Endodermal cell (in vitro differentiated cells): ENCODE measurements around the gene PPP2R2C. TPM values are rescaled to one million over a fixed set of nuclear protein-coding genes. Genes with fewer than 3 reads are reported as not detected.

ENCODE experiments used
- DNase-seq: peaks from one replicate; pipeline ENCODE4 v3.0.0-alpha.2; 2017
- H3K27ac ChIP-seq: 2 replicates; pipeline ENCODE4 v1.5.1; 2013; ENCODE audit warnings: mild to moderate bottlenecking, low read depth, low read length, moderate library complexity
- H3K27me3 ChIP-seq: 2 replicates; pipeline ENCODE4 v1.6.1; 2013; ENCODE audit warnings: mild to moderate bottlenecking, low read length, moderate library complexity; ENCODE audit not compliant: insufficient read depth, control insufficient read depth, poor library complexity, severe bottlenecking
- H3K36me3 ChIP-seq: 2 replicates; pipeline ENCODE4 v1.7.0; 2013; ENCODE audit warnings: mild to moderate bottlenecking, low read length, moderate library complexity; ENCODE audit not compliant: control insufficient read depth, insufficient read depth
- H3K4me1 ChIP-seq: one replicate; pipeline ENCODE4 v1.7.0; 2013; ENCODE audit warnings: low read length; ENCODE audit not compliant: control insufficient read depth, insufficient read depth
- H3K4me3 ChIP-seq: 2 replicates; pipeline ENCODE4 v1.5.1; 2013; ENCODE audit warnings: mild to moderate bottlenecking, low read length, moderate library complexity
- H3K9ac ChIP-seq: 2 replicates; pipeline ENCODE4 v1.6.1; 2013; ENCODE audit warnings: mild to moderate bottlenecking, low read length, moderate library complexity; ENCODE audit not compliant: poor library complexity, severe bottlenecking; ENCODE audit errors: extremely low read depth
- H3K9me3 ChIP-seq: 2 replicates; pipeline ENCODE4 v1.6.1; 2013; ENCODE audit warnings: mild to moderate bottlenecking, low read length, moderate library complexity; ENCODE audit not compliant: control insufficient read depth
- H3K27ac Mint-ChIP-seq: 2 replicates; pipeline ENCODE4 v1.8.0; 2020; ENCODE audit warnings: mixed read lengths
- H3K27me3 Mint-ChIP-seq: 2 replicates; pipeline ENCODE4 v1.8.0; 2021; ENCODE audit warnings: mild to moderate bottlenecking, mixed read lengths; ENCODE audit not compliant: insufficient read depth
- H3K36me3 Mint-ChIP-seq: 2 replicates; pipeline ENCODE4 v1.8.0; 2020; ENCODE audit warnings: low read depth, mixed read lengths
- H3K4me1 Mint-ChIP-seq: 2 replicates; pipeline ENCODE4 v1.8.0; 2020; ENCODE audit warnings: mixed read lengths
- H3K4me3 Mint-ChIP-seq: 2 replicates; pipeline ENCODE4 v1.8.0; 2020; ENCODE audit warnings: mild to moderate bottlenecking, moderate library complexity, mixed read lengths
- H3K9me3 Mint-ChIP-seq: 2 replicates; pipeline ENCODE4 v1.8.0; 2020; ENCODE audit warnings: mild to moderate bottlenecking, mixed read lengths
- CTCF ChIP-seq: fragments of 200-600 bp; sonication (generic); conservative IDR thresholded peaks from 2 replicates; pipeline ENCODE4 v1.5.0; 2021; ENCODE audit warnings: antibody characterized with exemption, mild to moderate bottlenecking
- WGBS, 2 experiments: methylation state at CpG; one replicate each; pipeline versions ENCODE4 v1.1.5 to v1.1.7; 2013; ENCODE audit warnings: missing lambda C conversion rate in 2 of 2, mixed read lengths in 1 of 2; ENCODE audit not compliant: insufficient coverage in 1 of 2, insufficient read length in 1 of 2; 5-methylcytosine and 5-hydroxymethylcytosine counted together
- total RNA-seq, 2 donors: library from RNA; stranded (reverse); fragmentation: NEBNext Ultra II Directional in 1 of 2; extraction: Animal tissue kit (Norgen Biotek cat#: 25700) in 1 of 2; gene quantifications; 2 replicates in 1 of 2; 3 replicates in 1 of 2; pipeline ENCODE4 v1.2.1, GENCODE V29; 2021

The PPP2R2C gene
- total RNA-seq, 2 donors from 2014 or later: 4.4 to 19.2 TPM

- Histone ChIP-seq H3K36me3 (no peaks in the 10 kb centered on the region), H3K27me3 (no peaks in the 10 kb centered on the region), H3K27ac (no peak overlapping the region), H3K9ac (no peak overlapping the region), H3K4me1 (no peaks in the 10 kb centered on the region), H3K4me3 (no peak overlapping the region), H3K9me3 (no peaks in the 10 kb centered on the region)
- Mint-ChIP-seq H3K4me1 (no peaks in the 10 kb centered on the region), H3K9me3 (peaks cover 5% of the 10 kb centered on the region), H3K4me3 (no peak overlapping the region), H3K36me3 (no peaks in the 10 kb centered on the region), H3K27ac (no peak overlapping the region), H3K27me3 (no peaks in the 10 kb centered on the region)
- DNase-seq: no peak
- TF ChIP-seq CTCF: no peak
- 78 to 95% methylated on average over 2 of the region's 2 CpGs for whole genome bisulfite sequencing, 2 experiments
These were observed 44.8 kb upstream of the PPP2R2C start for GRCh38 chr4:6517171-6517570.

GRCh38 chr4:6516762-6517161 lies 44.3 kb upstream of the PPP2R2C start:
- DNase-seq: no peak
- 84 to 90% methylated on average over 3 to 8 of the region's 8 CpGs for WGBS, 2 experiments
- no peaks in the 10 kb centered on the region for H3K4me1 Mint-ChIP-seq
- H3K9me3 ChIP-seq: no peaks in the 10 kb centered on the region
- H3K9me3 Mint-ChIP-seq: peaks cover 5% of the 10 kb centered on the region
- TF ChIP-seq CTCF: no peak
- no peaks in the 10 kb centered on the region for H3K36me3 ChIP-seq
- H3K27me3 ChIP-seq: no peaks in the 10 kb centered on the region
- no peak overlapping the region for H3K27ac ChIP-seq
- no peaks in the 10 kb centered on the region for H3K4me1 ChIP-seq
- H3K9ac ChIP-seq: no peak overlapping the region
- H3K4me3 Mint-ChIP-seq: no peak overlapping the region
- H3K4me3 ChIP-seq: no peak overlapping the region
- no peaks in the 10 kb centered on the region for H3K27me3 Mint-ChIP-seq
- H3K36me3 Mint-ChIP-seq: no peaks in the 10 kb centered on the region
- no peak overlapping the region for H3K27ac Mint-ChIP-seq

- Histone ChIP-seq H3K9ac (no peak overlapping the region), H3K4me1 (no peaks in the 10 kb centered on the region), H3K9me3 (no peaks in the 10 kb centered on the region), H3K27me3 (no peaks in the 10 kb centered on the region), H3K27ac (no peak overlapping the region), H3K4me3 (no peak overlapping the region), H3K36me3 (no peaks in the 10 kb centered on the region)
- H3K27me3 Mint-ChIP-seq: no peaks in the 10 kb centered on the region
- no peaks in the 10 kb centered on the region for H3K4me1 Mint-ChIP-seq
- H3K4me3 Mint-ChIP-seq: no peak overlapping the region
- H3K36me3 Mint-ChIP-seq: no peaks in the 10 kb centered on the region
- no peak for TF ChIP-seq CTCF
- 88 to 91% methylated on average over 8 to 9 of the region's 9 CpGs for WGBS, 2 experiments
- no peak overlapping the region for H3K27ac Mint-ChIP-seq
- peaks cover 5% of the 10 kb centered on the region for H3K9me3 Mint-ChIP-seq
- no peak for DNase-seq
These were observed 43.9 kb upstream of the PPP2R2C start for GRCh38 chr4:6516281-6516680.
